Right lung (tissue), 5 donors: Measurements from ENCODE around the gene KCNIP3. TPM values are rescaled to one million over a fixed set of nuclear protein-coding genes. Genes with fewer than 3 reads are reported as not detected.

Experiments
- DNase-seq, 2 donors: peaks; one replicate each; pipeline ENCODE4 v3.0.0-alpha.2; 2013
- polyA plus RNA-seq, 5 donors: library from polyadenylated mRNA; unstranded; fragments of 120-200 nt; gene quantifications; one replicate each; pipeline versions ENCODE4 v1.2.1 to v1.2.3, GENCODE V29; 2013; ENCODE audit warnings: inconsistent platforms in 1 of 5, low replicate concordance in 1 of 5; ENCODE audit not compliant: insufficient read length in 5 of 5, insufficient read depth in 1 of 5

KCNIP3 gene
- polyA plus RNA-seq, 5 donors: 6.2 to 10.0 (median 7.4) TPM

DNA sequence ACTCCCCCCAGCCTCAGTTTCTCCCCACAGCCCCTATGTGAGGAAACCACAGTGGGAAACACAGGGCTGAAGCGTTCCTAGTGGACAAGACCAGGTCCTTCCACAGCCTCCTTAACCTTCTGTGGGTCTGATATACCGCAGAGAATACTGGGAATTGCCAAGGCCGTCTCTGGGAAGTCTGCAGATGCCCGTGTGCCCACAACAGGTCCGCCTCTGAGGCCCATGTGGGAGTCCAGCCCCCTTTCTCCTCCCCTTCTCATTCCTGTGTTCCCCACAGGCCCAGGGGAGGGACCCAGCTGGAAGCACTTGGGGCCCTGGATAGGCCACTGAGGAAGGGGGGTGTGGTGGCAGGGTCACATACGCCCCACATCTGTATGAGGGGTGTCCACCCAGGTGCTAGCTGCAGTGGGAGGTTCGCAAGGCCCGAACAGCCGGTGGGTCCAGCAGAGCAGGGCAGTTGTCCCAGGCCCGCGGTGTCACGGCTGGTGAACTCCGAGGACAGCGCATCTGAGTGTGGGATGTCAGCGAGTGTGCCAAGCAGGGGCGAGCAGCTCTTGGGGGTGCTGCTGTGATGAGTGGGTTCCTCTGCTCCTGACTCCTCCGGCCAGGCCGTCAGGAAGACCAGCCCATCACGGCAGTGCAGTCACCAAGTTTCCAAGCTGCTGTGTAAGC is 2.4 kb upstream of the KCNIP3 start:
- DNase-seq: no peak

DNA sequence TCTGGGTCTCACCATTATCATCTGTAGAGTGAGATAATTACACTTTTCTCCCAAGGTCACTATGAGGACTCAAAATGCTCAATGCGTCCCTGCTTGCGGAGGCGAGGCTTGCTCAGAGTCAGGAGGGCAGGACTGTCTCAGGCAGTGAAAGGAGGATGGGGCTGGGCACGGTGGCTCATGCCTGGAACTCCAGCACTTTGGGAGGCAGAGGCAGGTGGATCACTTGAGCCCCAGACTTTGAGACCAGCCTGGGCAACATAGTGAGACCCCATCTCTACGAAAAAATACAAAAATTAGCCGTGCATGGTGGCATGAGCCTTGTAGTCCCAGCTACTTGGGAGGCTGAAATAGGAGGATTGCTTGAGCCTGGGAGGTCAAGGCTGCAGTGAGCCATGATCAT is 1.8 kb upstream of the KCNIP3 start:
- DNase-seq: no peak

DNA sequence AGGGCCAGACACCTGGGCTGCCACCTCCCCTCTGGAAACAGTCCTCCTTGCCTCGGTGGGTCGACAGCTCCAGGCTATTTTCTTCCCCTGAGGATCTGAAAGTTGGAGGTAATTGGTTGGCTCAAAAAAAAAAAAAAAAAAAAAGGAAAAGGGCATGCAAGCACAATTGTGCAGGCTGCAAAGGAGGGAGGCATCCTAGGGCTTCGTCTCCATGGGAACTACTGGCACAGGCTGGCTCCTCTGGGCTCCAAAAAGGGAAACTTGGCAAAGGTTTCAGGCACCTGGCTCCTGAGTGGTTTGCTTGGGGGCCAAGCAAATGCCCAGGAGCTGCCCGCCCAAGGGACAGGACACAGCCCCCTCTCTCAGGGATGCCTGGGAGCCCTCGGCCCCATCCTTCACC is 1.1 kb upstream of the KCNIP3 start:
- no peak for DNase-seq

DNA sequence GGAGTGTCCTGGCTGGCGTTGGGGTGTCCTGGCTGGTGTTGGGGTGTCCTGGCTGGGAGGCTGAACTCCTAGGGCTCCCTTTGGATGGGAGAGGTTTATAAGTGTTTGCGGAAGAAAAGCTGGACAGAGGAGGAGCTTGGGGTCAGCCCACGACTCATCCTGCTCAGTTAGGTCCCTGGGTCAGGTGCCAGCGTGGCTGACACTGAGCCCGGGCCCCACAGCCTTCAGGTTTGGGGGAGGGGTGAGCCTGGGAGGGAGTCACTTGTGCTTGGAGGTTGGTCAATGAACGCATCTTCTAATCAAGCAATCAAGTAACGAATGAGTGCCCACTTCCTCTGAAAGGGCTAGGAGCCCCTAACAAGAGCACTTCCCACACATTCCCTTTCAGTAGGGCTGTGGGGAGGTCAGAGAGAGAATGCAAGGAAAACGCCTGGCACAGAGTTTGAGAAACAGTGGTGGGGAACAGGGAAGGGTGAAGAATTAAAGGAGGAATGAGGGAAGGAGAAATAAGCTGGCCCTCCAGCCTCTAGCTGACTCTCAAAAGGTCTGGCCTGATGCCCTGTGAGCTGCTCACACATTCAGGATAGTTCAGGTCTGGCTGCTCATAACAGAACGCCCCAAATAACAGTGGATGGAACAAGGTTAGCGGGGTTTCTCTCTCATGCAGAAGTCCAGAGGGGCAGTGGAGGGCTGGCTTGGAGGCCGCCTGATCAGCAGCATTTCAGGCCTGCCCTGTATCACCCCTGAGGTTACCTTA is 670 bp downstream of the KCNIP3 start:
- no peak for DNase-seq

DNA sequence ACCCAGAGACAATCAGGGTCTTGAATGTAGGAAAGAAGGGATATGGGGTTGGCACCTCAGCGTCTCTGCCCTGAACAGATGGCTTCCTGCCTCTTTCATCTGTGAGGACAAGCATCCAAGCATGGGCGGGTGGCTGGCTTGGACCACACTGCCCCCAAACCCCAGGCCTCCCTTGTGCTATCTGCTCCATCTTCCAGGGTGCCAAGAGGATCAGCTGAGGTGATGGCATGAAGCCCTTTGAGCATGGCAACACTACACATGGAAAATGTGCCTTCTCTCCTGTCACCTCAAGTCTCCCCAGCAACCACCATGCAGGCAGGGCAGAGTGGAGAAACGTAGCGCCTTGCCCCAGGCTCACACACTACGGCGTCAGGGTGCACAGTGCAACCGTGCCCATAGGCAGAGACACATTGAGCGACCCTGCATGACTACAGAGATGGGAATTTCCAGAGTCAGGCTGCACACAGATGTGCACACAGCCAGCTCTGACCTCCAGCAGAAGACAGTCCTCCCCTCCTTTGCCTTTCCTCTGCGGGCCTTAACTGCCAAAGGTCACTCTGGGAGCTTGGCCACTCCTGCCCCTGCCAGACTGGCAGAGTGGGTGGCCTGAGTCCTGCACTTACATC is 1.5 kb downstream of the KCNIP3 start:
- DNase-seq: no peak

DNA sequence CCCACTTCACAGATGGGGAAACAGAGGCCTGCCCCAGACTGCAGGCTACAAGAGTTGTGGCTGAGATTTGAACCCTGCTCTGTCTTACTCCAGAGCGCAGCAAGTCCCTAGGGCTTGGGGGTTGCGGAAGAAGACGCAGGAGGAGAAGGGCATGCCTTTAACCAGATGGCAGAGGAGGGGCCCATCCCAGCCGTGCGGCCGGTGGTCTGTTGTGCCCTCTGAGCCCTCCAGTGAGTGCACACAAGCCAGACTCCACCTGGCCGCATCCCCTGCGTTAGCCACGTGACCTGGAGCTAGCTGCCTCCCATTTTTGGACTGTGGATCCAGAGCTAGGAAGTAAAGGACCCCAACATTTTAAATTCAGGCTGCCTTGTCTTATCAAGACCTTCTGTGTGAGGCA is 2.8 kb downstream of the KCNIP3 start:
- no peak for DNase-seq

DNA sequence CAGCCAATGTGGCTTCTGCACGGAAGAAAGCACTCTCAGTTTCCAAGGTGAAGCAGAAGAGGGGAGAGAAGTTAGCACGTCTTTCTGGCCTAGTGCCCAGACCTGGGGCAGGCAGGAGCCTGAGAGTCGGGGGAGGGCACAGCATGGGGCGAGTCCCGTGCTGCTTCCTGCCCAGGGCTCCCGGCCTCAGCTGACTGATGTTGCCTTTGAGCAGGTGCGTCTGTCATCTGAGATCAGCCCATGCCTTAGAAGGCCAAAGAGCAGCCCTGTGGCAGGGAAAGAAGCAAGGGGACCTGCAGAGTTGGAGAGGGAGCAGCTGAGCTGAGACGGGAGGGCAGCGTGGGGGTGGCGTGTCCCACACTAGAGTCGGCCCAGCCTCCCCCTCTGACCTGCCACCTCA is 3.3 kb downstream of the KCNIP3 start:
- DNase-seq: peak in 1 of 2 donors; percentile 52

DNA sequence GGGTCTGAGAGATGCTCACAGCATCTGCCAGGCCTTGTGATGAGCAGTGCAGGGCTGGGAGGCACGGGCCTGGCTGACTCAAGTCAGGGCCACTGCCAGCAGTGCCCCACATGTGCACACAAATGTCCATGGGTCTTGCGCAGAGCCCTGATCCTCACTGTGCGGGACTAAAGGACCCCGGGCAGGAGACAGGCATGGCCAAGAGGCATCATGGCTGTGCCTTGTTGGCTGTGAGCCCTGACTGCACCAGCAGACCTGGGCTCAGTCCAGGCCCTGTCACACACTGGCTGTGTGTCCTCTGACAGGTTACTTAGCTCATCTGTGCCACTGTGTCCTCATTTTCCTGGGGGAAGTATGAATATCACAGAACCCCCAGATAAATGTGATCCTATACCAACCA is 4.0 kb downstream of the KCNIP3 start:
- no peak for DNase-seq

DNA sequence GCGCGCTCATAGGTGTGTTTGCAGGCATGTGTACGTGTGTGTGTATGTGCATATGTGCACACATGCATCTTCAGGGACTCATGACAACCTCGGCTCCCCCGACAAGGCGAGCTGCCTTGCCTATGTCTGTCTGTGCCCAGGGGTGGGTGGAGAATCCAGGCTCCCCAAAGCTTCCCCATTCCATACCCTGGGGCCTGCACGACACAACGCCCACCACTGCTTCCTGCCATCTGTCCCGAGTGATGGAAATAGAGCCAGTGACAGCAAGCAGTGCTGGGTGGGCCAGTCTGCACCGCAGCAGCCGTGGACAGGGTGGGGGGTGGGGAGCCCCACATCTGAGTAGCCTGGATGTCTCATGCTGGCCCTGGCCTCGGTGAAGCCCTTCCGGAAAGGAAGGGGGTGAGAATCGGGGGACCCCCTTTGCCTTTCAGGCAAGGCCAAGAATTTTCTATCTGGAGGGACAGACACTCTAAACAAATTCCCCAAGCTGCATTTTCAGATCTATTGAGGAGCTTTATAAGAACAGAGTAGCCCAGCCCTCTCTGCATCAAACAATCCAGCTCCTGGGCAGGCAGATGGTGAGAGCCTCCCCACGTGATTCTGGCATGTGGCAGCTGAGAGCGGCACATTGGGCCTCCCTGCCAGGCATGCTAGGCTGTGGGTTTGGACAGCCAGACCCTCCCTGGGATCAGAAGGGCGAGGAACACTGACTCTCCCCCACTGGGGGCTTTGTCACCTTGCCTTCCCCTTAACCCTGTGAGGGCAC is 4.9 kb downstream of the KCNIP3 start:
- DNase-seq: no peak

DNA sequence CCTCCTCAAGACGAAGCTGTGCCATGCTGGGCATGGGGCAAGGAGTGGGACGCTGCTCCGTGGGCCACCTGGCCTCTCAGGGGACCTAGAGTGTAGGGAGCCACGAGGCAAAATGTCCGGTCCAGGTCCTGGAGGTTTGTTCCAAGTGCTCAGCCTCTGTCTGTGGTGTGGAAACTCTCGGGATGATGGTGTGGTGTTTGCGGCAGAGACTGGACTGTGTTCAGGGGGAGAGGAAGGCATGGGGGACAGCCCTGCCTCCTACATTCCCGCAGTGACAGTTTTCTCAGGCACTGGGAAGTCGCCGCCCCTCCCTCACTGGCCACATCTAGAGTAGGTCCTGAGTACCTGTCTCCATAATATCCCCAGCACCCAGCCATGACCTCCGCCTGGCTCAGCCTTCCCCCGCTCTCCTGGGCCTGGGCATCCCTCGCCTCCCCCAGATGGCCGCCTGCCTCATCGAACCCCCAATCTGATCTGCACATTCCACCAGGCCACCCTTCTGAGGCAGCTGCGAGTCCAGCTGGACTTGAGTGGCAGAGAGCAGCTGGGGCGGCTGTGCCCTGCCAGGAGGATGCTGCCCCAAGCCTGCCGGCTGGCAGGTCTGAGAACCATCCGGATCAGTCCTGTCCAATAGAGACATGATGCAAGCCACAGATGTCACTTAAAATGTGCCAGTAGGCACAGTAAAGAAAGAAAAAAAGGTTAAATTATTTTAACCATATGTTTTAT is 6.2 kb downstream of the KCNIP3 start:
- DNase-seq: no peak

DNA sequence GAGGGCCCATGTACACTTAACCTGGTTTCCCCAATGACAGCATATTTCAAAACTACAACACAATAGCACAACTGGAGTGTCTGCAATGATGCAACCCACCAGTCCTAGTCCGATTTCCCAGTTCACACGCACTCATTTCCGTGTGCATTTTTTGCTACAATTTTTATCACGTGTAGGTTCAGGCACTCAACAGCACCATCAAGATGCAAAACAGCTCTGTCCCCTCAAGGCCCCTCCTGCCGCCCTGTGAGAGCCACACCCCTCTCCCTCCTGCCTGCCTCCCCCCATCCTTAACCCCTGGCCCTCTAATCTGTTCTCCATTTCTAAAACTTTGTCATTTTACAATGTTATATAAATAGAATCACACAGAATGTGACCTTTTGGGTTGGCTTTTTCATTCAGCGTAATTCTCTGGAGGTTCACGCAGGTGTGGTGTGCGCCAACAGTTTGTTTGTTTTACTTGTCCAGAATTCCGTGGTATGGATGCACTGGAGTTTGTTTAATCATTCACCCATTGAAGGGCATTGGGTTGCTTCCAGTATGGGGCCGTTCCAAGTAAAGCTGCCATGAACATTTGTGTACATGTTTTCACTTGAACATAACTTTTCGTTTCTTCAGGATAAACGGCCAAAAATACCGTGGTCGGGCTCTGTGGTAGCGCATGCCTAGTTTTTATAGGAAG is 8.4 kb downstream of the KCNIP3 start:
- peak; percentile 36 to 40 for DNase-seq

DNA sequence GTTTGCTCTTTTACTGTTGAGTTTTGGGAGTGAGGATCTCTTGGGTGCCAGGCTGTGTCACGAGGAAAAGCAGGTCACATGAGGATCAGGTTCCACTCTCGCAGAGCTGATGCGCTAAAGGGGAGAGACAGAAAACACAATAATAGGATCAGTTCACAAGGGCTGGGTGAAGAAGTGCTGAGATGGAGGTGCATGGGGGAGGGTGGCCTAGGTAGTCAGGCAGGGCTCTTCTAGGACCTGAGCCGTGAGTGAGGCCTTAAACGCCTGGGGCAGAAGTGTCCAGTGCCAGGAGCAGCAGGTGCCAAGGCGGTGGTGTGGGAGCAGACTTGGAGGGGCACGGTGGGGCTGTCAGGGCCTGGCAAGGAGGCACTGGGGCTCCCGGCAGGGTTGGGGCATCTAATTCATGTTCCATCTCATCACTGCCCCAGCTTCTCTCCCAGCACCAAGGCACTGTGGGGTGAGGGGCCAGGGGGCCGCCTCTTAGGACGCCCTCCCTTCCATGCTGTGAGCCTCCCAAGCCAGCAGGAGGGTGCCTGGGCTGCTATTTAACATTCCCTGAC is 9.3 kb downstream of the KCNIP3 start:
- DNase-seq: no peak

DNA sequence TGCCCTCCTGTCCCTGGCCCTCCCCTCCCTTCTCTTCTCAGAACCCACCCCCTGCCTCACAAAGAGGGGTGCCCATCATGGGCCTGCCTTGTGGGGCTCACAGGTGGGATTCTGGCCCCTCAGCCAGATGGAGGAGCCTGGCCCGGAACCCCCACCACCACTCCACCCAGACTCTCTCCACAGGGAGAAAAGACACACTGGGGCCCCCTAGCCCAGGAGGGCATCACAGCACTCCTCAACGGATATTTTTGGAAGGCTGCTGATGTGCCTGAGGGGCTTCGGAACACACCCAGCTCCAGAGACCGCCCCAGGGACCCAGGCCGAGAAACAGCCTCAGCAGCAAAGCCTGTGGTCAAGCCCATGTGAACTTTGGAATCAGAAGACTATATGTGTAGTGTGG is 9.9 kb downstream of the KCNIP3 start:
- no peak for DNase-seq

DNA sequence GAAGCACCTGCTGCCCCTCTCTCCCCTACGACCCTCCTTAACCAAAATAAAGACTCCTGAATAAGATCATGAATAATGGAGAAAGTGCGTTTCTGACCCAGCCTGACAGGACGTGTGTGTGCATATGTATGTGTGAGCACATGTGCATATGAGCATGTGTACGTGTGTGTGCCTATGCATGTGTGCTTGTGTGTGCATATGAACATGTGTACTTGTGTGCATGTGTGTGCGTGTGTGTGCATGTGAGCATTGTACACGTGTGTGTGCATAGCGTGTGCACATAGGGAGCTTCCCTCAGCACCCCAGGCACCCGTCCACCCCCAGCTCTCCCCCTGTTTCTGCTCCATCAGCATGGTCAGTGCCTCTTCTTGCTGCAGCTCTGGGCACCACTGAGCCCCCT is 10.7 kb downstream of the KCNIP3 start:
- DNase-seq: no peak

DNA sequence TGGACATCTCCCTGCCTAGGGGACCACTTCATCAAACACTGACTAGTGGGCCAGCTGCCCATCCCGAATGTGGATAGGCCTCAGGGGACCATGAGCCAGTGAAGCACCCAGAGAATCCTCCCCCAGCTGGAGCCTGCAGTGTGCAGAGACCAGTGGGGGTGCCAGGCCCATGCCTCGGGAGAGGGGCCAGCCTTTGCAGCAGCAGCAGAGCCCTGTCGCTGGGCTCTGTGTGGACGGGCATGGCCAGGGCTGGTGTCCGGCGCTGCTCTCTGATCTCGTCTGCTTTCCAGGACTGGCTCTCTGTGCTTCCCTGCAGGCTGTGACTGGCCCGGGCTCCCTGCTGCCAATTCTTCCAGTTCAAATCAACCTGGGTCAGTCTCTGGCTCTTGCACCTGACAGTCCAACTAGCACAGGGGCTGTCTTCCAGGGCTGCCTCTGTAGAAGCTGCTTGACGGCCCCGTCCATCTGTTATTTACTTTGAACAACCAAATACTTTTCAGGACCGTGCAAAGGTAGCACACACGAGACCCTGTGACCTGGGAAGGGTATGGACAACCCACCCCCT is 11.4 kb downstream of the KCNIP3 start:
- DNase-seq: no peak

DNA sequence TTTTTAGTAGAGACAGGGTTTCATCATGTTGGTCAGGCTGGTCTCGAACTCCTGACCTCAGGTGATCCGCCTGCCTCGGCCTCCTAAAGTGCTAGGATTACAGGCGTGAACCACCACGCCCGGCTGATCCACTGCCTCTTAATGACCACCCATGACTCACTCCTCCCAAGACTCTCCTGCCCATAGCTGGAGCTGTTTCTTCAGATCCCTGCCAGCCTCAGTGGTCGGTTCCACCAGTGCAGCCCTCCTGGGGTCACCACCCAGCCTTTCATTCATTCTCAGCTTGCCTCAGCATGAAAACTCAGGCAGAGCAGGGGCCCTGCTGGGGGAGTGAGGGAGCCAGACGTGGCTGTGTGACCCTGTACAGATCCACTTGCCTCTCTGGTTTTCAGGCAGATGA is 12.5 kb downstream of the KCNIP3 start:
- no peak for DNase-seq

DNA sequence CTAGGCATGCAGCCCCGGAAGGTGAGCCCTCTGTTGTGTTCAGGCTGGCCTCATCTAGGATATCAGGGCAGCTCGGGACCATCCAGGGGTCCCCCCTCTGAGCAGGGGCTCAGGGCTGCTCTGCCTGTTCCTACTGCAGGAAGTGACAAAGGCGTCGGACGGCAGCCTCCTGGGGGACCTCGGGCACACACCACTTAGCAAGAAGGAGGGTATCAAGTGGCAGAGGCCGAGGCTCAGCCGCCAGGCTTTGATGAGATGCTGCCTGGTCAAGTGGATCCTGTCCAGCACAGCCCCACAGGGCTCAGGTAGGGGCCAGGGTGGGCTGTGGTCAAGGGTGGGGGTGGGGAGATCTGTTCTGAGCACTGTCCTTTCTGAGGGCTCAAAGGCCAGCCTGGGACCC is 13.1 kb downstream of the KCNIP3 start:
- no peak for DNase-seq

DNA sequence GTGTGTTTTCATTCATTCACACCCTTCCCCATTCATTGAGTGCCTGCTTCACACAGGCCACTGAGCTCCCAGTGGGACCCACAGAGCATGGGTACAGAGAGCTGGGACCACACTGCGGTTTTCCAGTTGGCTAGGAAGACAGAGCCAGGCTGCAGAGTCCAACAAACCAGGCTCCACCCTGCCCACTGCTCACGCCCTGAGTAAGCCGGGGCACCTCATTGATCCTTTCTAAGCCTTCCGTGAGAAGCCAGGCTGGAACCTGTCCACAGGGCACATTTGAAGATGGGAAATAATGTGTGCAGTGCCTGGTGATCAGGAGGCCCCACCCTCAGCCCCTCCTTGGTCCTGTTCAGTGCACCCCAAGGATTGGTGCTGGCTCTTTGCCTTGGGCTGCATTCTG is 13.5 kb downstream of the KCNIP3 start:
- DNase-seq: no peak

DNA sequence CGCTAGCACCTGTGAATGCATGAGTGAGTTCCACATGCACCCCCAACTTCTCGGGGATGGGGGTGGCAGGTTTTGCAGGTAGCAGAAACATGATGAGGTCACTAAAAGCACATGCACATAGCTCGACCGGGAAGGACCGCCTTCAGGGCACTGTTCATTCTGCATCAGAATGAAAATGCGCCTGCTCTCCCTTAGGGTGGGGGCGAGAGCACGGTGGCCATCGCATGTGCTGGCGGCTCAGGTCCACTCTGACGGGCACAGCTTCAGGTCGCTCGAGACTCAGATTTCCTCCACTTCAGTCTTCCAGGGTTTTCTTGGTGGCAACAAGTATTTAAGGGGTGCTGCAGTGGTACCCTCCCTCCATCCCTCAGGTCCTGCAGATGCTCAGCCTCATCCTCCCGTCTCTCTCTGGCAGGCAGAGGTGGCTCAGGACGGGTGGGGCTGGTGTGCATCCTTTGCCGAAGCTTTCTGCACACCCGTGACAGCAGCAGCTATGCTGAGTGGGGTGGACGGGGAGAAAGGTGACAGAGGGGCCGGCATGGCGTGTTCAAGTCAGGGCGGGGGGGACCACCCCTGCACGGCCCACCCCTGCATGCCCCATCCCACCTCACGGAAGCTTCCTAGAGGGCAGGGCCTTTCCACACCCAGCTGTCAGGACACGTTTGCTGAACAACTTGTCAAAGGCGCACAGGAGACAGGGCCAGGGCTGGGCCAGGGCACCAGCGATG is 14.8 kb downstream of the KCNIP3 start:
- DNase-seq: no peak
